NCI-H2081 (cell line): ENCODE measurements around the gene PPFIA1.

Source experiments
- DNase-seq, 2 experiments: peaks; one replicate each; lab custom pipeline; 2025; lab: John Stamatoyannopoulos, UW

The PPFIA1 gene

GRCh38 chr11:70433526-70433925 lies 163.0 kb downstream of the PPFIA1 start:
- DNase-seq, result no peak
